Neutrophil (primary cell): ENCODE results near the gene ZFP64.

ENCODE experiments used
- H3K27ac ChIP-seq: fragments of 200-600 bp; sonication (generic); 2 replicates; pipeline ENCODE4 v1.5.1; 2016; ENCODE audit warnings: mild to moderate bottlenecking, moderate library complexity
- H3K27me3 ChIP-seq: fragments of 200-600 bp; sonication (generic); 2 replicates; pipeline ENCODE4 v1.6.0; 2016; ENCODE audit warnings: mild to moderate bottlenecking
- H3K36me3 ChIP-seq: fragments of 200-600 bp; sonication (generic); 2 replicates; pipeline ENCODE4 v1.5.1; 2017
- H3K4me1 ChIP-seq, 2 experiments: fragments of 200-600 bp in 1 of 2; sonication (generic) in 1 of 2; 1 replicate in 1 of 2; 2 replicates in 1 of 2; pipeline versions ENCODE4 v1.5.1 to v1.6.1; 2013 to 2016; ENCODE audit warnings: low read depth in 1 of 2, low read length in 1 of 2, mild to moderate bottlenecking in 1 of 2, moderate library complexity in 1 of 2; ENCODE audit not compliant: control insufficient read depth in 1 of 2, insufficient read depth in 1 of 2
- H3K4me3 ChIP-seq, 2 experiments: fragments of 200-600 bp in 1 of 2; sonication (generic) in 1 of 2; 1 replicate in 1 of 2; 2 replicates in 1 of 2; pipeline ENCODE4 v1.5.1; 2013 to 2016; ENCODE audit warnings: low read depth in 1 of 2, low read length in 1 of 2, mild to moderate bottlenecking in 1 of 2, moderate library complexity in 1 of 2
- H3K9me3 ChIP-seq: fragments of 200-600 bp; sonication (generic); 2 replicates; pipeline ENCODE4 v1.5.1; 2016
- CTCF ChIP-seq: fragments of 200-600 bp; sonication (generic); IDR thresholded peaks from 2 replicates; pipeline ENCODE4 v1.5.1; 2016; ENCODE audit warnings: antibody characterized with exemption

Gene ZFP64

GRCh38 chr20:52190437-52191131, 995 bp downstream of the ZFP64 start:
- Histone ChIP-seq H3K27ac (no peak overlapping the region), H3K4me3 (peak overlapping the region; percentile 59 to 71), H3K36me3 (no peaks in the 10 kb centered on the region), H3K27me3 (peaks cover 13% of the 10 kb centered on the region), H3K4me1 (peaks cover 15 to 20% of the 10 kb centered on the region in 2 experiments), H3K9me3 (no peaks in the 10 kb centered on the region)
- no peak for TF ChIP-seq CTCF

GRCh38 chr20:52181766-52182165, 9.8 kb downstream of the ZFP64 start:
- H3K9me3 ChIP-seq: no peaks in the 10 kb centered on the region
- no peaks in the 10 kb centered on the region for H3K27me3 ChIP-seq
- H3K27ac ChIP-seq: no peak overlapping the region
- no peak for TF ChIP-seq CTCF
- no peak overlapping the region for H3K4me3 ChIP-seq
- no peaks in the 10 kb centered on the region for H3K36me3 ChIP-seq
- no peaks in the 10 kb centered on the region for H3K4me1 ChIP-seq

- Histone ChIP-seq H3K36me3 (no peaks in the 10 kb centered on the region), H3K4me3 (no peak overlapping the region), H3K27me3 (no peaks in the 10 kb centered on the region)
These were observed 11.3 kb downstream of the ZFP64 start for GRCh38 chr20:52180180-52180840.

GRCh38 chr20:52179331-52180179, 12.0 kb downstream of the ZFP64 start:
- no peaks in the 10 kb centered on the region for H3K36me3 ChIP-seq
- H3K27ac ChIP-seq: no peak overlapping the region
- H3K4me1 ChIP-seq: no peaks in the 10 kb centered on the region
- H3K27me3 ChIP-seq: no peaks in the 10 kb centered on the region
- no peak overlapping the region for H3K4me3 ChIP-seq
- H3K9me3 ChIP-seq: no peaks in the 10 kb centered on the region
- no peak for TF ChIP-seq CTCF

More at GRCh38 chr20:52180180-52180840, 11.3 kb downstream of the ZFP64 start:
- Histone ChIP-seq H3K27ac (no peak overlapping the region), H3K4me1 (no peaks in the 10 kb centered on the region), H3K9me3 (no peaks in the 10 kb centered on the region)
- TF ChIP-seq CTCF: no peak

- no peak for TF ChIP-seq CTCF
- Histone ChIP-seq H3K4me1 (no peaks in the 10 kb centered on the region), H3K27ac (no peak overlapping the region), H3K9me3 (no peaks in the 10 kb centered on the region), H3K36me3 (no peaks in the 10 kb centered on the region), H3K27me3 (no peaks in the 10 kb centered on the region), H3K4me3 (no peak overlapping the region)
These were observed 12.9 kb downstream of the ZFP64 start for GRCh38 chr20:52178691-52179090.
